H9 (cell line): Measurements from ENCODE around the gene MMEL1. TPM values are rescaled to one million over a fixed set of nuclear protein-coding genes. Genes with fewer than 3 reads are reported as not detected.

ENCODE experiments used
- DNase-seq: peaks from one replicate; pipeline ENCODE4 v3.0.0-alpha.2; 2017
- H2AFZ ChIP-seq: one replicate; pipeline ENCODE4 v1.6.1; 2013; ENCODE audit warnings: mild to moderate bottlenecking, low read length, control low read depth, moderate library complexity
- H2AK5ac ChIP-seq: 2 replicates; pipeline ENCODE4 v1.6.1; 2013; ENCODE audit warnings: low read length, control low read depth, mixed read lengths; ENCODE audit not compliant: insufficient read length
- H2BK120ac ChIP-seq: one replicate; pipeline ENCODE4 v1.6.1; 2013; ENCODE audit warnings: low read depth, mild to moderate bottlenecking, low read length, control low read depth, inconsistent platforms; ENCODE audit not compliant: poor library complexity, severe bottlenecking
- H2BK12ac ChIP-seq: 2 replicates; pipeline ENCODE4 v1.6.1; 2013; ENCODE audit warnings: low read length, control low read depth, mixed read lengths, low read depth; ENCODE audit not compliant: insufficient read length
- H2BK15ac ChIP-seq: 2 replicates; pipeline ENCODE4 v1.6.1; 2013; ENCODE audit warnings: low read depth, low read length, control low read depth
- H2BK20ac ChIP-seq: one replicate; pipeline ENCODE4 v1.6.1; 2013; ENCODE audit warnings: low read depth, mild to moderate bottlenecking, low read length, control low read depth, inconsistent platforms; ENCODE audit not compliant: poor library complexity, severe bottlenecking
- H2BK5ac ChIP-seq: 2 replicates; pipeline ENCODE4 v1.6.1; 2013; ENCODE audit warnings: low read length, control low read depth, mixed read lengths; ENCODE audit not compliant: insufficient read length
- H3K14ac ChIP-seq: 2 replicates; pipeline ENCODE4 v1.6.1; 2013; ENCODE audit warnings: low read length, control low read depth; ENCODE audit not compliant: insufficient read depth
- H3K18ac ChIP-seq: 2 replicates; pipeline ENCODE4 v1.6.1; 2013; ENCODE audit warnings: low read depth, mild to moderate bottlenecking, mixed read lengths, low read length, control low read depth; ENCODE audit not compliant: insufficient read length
- H3K23ac ChIP-seq: 2 replicates; pipeline ENCODE4 v1.6.1; 2013; ENCODE audit warnings: low read length, control low read depth, mixed read lengths, low read depth; ENCODE audit not compliant: insufficient read length
- H3K23me2 ChIP-seq: 2 replicates; pipeline ENCODE4 v1.6.1; 2013; ENCODE audit warnings: low read depth, mild to moderate bottlenecking, mixed read lengths, low read length, control low read depth; ENCODE audit not compliant: insufficient read length, poor library complexity, severe bottlenecking
- H3K27ac ChIP-seq: 2 replicates; pipeline ENCODE4 v1.5.1; 2013; ENCODE audit warnings: low read length, control low read depth, mixed read lengths, low read depth; ENCODE audit not compliant: insufficient read length
- H3K27me3 ChIP-seq: 2 replicates; pipeline ENCODE4 v1.6.1; 2013; ENCODE audit warnings: low read length, control low read depth, inconsistent platforms; ENCODE audit not compliant: insufficient read depth
- H3K4ac ChIP-seq: 2 replicates; pipeline ENCODE4 v1.6.1; 2013; ENCODE audit warnings: low read depth, mild to moderate bottlenecking, control low read depth, inconsistent platforms, low read length, moderate library complexity
- H3K4me1 ChIP-seq: 2 replicates; pipeline ENCODE4 v1.6.1; 2013; ENCODE audit warnings: low read length, control low read depth, inconsistent platforms; ENCODE audit not compliant: insufficient read depth
- H3K4me2 ChIP-seq: 2 replicates; pipeline ENCODE4 v1.6.1; 2013; ENCODE audit warnings: low read length, control low read depth, mixed read lengths; ENCODE audit not compliant: insufficient read length, insufficient read depth
- H3K56ac ChIP-seq: 2 replicates; pipeline ENCODE4 v1.6.1; 2013; ENCODE audit warnings: low read depth, mild to moderate bottlenecking, mixed read lengths, low read length, control low read depth; ENCODE audit not compliant: insufficient read length
- H3K79me1 ChIP-seq: 2 replicates; pipeline ENCODE4 v1.6.1; 2013; ENCODE audit warnings: low read depth, mild to moderate bottlenecking, moderate library complexity, low read length, control low read depth, inconsistent platforms; ENCODE audit not compliant: insufficient read depth, poor library complexity, severe bottlenecking
- H3K79me2 ChIP-seq: 2 replicates; pipeline ENCODE4 v1.6.1; 2013; ENCODE audit warnings: low read length, control low read depth, inconsistent platforms; ENCODE audit not compliant: insufficient read depth
- H3K9ac ChIP-seq: 2 replicates; pipeline ENCODE4 v1.6.1; 2013; ENCODE audit warnings: low read length, control low read depth, mixed read lengths; ENCODE audit not compliant: insufficient read length; ENCODE audit errors: extremely low read depth
- H3K9me3 ChIP-seq: one replicate; pipeline ENCODE4 v1.6.1; 2013; ENCODE audit warnings: low read depth, low read length, inconsistent platforms; ENCODE audit not compliant: control insufficient read depth
- H3T11ph ChIP-seq: one replicate; pipeline ENCODE4 v1.6.1; 2013; ENCODE audit warnings: mild to moderate bottlenecking, low read length, control low read depth, inconsistent platforms
- H4K20me1 ChIP-seq: one replicate; pipeline ENCODE4 v1.6.1; 2013; ENCODE audit not compliant: control insufficient read depth, insufficient read length, insufficient read depth
- H4K5ac ChIP-seq: 2 replicates; pipeline ENCODE4 v1.6.1; 2013; ENCODE audit warnings: low read depth, mild to moderate bottlenecking, mixed read lengths, low read length, control low read depth; ENCODE audit not compliant: insufficient read length
- H4K8ac ChIP-seq: replicated peaks from 2 replicates; pipeline ENCODE4 v1.6.1; 2013; ENCODE audit warnings: low read length, control low read depth, mixed read lengths, low read depth; ENCODE audit not compliant: insufficient read length
- H4K91ac ChIP-seq: 2 replicates; pipeline ENCODE4 v1.6.1; 2013; ENCODE audit warnings: low read depth, mild to moderate bottlenecking, moderate library complexity, mixed read lengths, low read length, control low read depth; ENCODE audit not compliant: insufficient read length
- H3K27ac Mint-ChIP-seq, 3 experiments: 2 replicates in 2 of 3; 3 replicates in 1 of 3; pipeline ENCODE4 v1.8.0; 2020 to 2021; ENCODE audit warnings: mixed read lengths in 3 of 3, mild to moderate bottlenecking in 1 of 3, moderate library complexity in 1 of 3
- H3K27me3 Mint-ChIP-seq: 2 replicates; pipeline ENCODE4 v1.8.0; 2021; ENCODE audit warnings: low read depth, mild to moderate bottlenecking, moderate library complexity, mixed read lengths
- H3K36me3 Mint-ChIP-seq, 3 experiments: 2 replicates in 2 of 3; 3 replicates in 1 of 3; pipeline ENCODE4 v1.8.0; 2020 to 2021; ENCODE audit warnings: low read depth in 3 of 3, mixed read lengths in 3 of 3; ENCODE audit not compliant: insufficient read depth in 1 of 3
- H3K4me1 Mint-ChIP-seq, 2 experiments: 2 replicates each; pipeline ENCODE4 v1.8.0; 2020; ENCODE audit warnings: mixed read lengths in 2 of 2
- H3K4me3 Mint-ChIP-seq, 2 experiments: 2 replicates in 1 of 2; 3 replicates in 1 of 2; pipeline ENCODE4 v1.8.0; 2020 to 2021; ENCODE audit warnings: mild to moderate bottlenecking in 2 of 2, mixed read lengths in 2 of 2, moderate library complexity in 1 of 2
- H3K9me3 Mint-ChIP-seq, 2 experiments: 2 replicates in 1 of 2; 3 replicates in 1 of 2; pipeline ENCODE4 v1.8.0; 2020; ENCODE audit warnings: mild to moderate bottlenecking in 2 of 2, mixed read lengths in 2 of 2, moderate library complexity in 1 of 2
- WGBS: extraction: QIAGEN DNeasy Blood & Tissue Kit; methylation state at CpG from one replicate; pipeline ENCODE4 v1.1.7; 2013; ENCODE audit warnings: missing lambda C conversion rate, low lambda C conversion rate, mixed read lengths; ENCODE audit not compliant: insufficient read length; ENCODE audit errors: extremely low coverage; 5-methylcytosine and 5-hydroxymethylcytosine counted together
- total RNA-seq: library from RNA; stranded (reverse); gene quantifications from 2 replicates; pipeline ENCODE4 v1.2.1, GENCODE V29; 2021
- TF ChIP-seq, protein P1 (sequence below): fragments of 200-600 bp; sonication (generic); conservative IDR thresholded peaks from 3 replicates; pipeline ENCODE4 v1.8.0; 2021; ENCODE audit warnings: antibody characterized with exemption, mild to moderate bottlenecking

Gene MMEL1
- total RNA-seq, 1 experiment from 2014 or later, result 0.42 TPM

- Histone ChIP-seq H4K5ac (no peak overlapping the region), H4K20me1 (no peaks in the 10 kb centered on the region), H3K4me2 (no peak overlapping the region), H2BK5ac (no peak overlapping the region), H3K4ac (no peak overlapping the region), H3K23ac (no peak overlapping the region), H3T11ph (no peak overlapping the region), H3K23me2 (peaks cover 12% of the 10 kb centered on the region), H2BK12ac (no peak overlapping the region), H2BK20ac (no peak overlapping the region), H2AK5ac (no peak overlapping the region), H4K91ac (no peak overlapping the region), H3K27me3 (no peaks in the 10 kb centered on the region; the same call in 1 of the 2 replicates), H3K9ac (no peak overlapping the region), H3K4me1 (no peaks in the 10 kb centered on the region; the same call in 1 of the 2 replicates), H3K56ac (no peak overlapping the region), H3K9me3 (no peaks in the 10 kb centered on the region), H3K18ac (no peak overlapping the region), H2BK120ac (no peak overlapping the region), H2BK15ac (no peak overlapping the region), H2AFZ (no peak overlapping the region), H3K27ac (no peak overlapping the region), H4K8ac (no peak overlapping the region), H3K14ac (no peak overlapping the region), H3K79me1 (no peaks in the 10 kb centered on the region), H3K79me2 (no peaks in the 10 kb centered on the region)
- H3K4me1 Mint-ChIP-seq, result peaks cover 10 to 32% of the 10 kb centered on the region in 2 experiments
- H3K27ac Mint-ChIP-seq, result no peak overlapping the region
- no peak for DNase-seq
- WGBS, result no CpG with 5 or more reads among the region's 19 CpGs
- H3K4me3 Mint-ChIP-seq, result no peak overlapping the region
- no peaks in the 10 kb centered on the region; a peak in 1 of 5 replicates for H3K9me3 Mint-ChIP-seq
- H3K27me3 Mint-ChIP-seq, result peaks cover 17% of the 10 kb centered on the region
- no peaks in the 10 kb centered on the region for H3K36me3 Mint-ChIP-seq
- TF ChIP-seq, protein P1, sequence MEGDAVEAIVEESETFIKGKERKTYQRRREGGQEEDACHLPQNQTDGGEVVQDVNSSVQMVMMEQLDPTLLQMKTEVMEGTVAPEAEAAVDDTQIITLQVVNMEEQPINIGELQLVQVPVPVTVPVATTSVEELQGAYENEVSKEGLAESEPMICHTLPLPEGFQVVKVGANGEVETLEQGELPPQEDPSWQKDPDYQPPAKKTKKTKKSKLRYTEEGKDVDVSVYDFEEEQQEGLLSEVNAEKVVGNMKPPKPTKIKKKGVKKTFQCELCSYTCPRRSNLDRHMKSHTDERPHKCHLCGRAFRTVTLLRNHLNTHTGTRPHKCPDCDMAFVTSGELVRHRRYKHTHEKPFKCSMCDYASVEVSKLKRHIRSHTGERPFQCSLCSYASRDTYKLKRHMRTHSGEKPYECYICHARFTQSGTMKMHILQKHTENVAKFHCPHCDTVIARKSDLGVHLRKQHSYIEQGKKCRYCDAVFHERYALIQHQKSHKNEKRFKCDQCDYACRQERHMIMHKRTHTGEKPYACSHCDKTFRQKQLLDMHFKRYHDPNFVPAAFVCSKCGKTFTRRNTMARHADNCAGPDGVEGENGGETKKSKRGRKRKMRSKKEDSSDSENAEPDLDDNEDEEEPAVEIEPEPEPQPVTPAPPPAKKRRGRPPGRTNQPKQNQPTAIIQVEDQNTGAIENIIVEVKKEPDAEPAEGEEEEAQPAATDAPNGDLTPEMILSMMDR, result no peak
These were observed 87.8 kb downstream of the MMEL1 start for GRCh38 chr1:2544875-2545640.
